Umbilical cord (tissue), 2 donors: ENCODE results near the gene PLA2G2D. TPM values are rescaled to one million over a fixed set of nuclear protein-coding genes. Genes with fewer than 3 reads are reported as not detected.

Experiments
- DNase-seq: peaks from one replicate; pipeline ENCODE4 v3.0.0-alpha.2; 2015; ENCODE audit warnings: low spot score
- total RNA-seq: library from RNA; depleted of rRNA; stranded (reverse); fragments of >200 nt; gene quantifications from one replicate; pipeline ENCODE4 v1.2.3, GENCODE V29; 2014; ENCODE audit warnings: low replicate concordance; ENCODE audit not compliant: insufficient read depth

Gene PLA2G2D
- total RNA-seq, 1 donor from 2014 or later, result not detected

DNA sequence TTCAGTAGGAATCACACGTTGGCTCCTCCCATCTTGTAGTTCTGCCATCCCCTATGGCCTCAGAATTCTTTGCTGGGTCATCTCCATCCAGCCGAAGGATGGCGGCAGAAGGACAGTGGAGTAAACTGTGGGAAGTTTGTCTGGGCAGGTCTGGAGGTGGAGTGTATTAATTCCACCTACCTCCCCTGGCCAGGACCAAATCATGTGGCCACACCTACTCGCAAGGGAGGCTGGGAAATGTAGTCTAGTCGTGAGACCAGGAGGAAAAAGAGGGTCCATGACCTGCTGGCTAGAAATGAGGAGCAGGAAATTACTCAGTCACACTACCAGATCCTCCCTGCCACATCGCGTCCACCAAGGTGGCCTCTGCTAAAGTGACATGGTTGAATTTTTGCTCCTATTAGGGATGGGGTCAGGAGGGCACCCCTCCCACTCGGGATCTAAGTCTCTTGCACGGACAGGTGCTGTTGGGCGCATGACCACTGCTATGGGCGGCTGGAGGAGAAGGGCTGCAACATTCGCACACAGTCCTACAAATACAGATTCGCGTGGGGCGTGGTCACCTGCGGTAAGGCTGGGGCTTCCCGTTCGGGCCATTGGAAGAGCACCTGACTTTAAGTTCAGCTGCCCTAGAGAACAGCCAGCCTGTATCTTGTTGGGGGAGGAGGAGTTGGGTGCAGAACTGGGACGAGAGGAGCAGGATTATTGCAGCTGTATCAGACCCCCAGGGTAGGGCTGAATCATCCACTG, 29.8 kb downstream of the PLA2G2D start:
- DNase-seq, result no peak

DNA sequence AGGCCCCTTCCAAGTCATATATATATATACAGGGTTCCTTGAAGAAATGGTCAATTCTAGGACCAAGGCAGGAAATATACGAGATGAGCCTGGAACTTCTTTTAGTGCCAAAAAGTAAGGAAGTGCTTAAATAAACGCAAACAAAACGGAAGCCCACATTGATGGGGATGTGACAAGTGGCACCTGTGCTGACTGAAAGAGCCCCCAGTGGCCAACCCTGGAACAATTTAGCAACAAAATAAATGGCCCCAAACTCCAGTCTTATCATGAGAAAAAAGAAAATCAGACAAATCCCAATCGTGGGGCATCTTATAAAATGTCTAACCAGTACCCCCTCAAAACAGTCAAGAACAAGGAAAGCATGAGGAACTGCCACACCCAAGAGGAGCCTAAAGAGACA, 31.7 kb downstream of the PLA2G2D start:
- DNase-seq, result no peak

DNA sequence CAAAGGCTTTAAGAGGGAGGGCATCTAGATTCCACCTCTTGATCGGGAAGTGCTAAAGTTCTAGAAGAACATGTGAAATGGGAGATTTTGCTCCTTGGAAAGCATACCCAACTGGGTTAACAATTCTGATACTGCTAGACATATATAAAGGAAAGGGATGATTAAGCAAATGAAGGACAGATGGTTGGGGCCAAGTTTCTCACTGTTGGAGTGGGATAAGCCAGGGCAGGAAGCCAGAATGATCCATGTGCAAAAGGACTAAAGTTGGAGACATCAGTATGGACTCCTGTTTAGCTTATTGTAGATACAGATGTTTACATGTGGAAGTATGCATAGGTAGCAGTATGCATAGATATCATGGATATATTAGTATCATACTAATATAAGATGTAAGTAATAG, 32.5 kb downstream of the PLA2G2D start:
- DNase-seq, result no peak

DNA sequence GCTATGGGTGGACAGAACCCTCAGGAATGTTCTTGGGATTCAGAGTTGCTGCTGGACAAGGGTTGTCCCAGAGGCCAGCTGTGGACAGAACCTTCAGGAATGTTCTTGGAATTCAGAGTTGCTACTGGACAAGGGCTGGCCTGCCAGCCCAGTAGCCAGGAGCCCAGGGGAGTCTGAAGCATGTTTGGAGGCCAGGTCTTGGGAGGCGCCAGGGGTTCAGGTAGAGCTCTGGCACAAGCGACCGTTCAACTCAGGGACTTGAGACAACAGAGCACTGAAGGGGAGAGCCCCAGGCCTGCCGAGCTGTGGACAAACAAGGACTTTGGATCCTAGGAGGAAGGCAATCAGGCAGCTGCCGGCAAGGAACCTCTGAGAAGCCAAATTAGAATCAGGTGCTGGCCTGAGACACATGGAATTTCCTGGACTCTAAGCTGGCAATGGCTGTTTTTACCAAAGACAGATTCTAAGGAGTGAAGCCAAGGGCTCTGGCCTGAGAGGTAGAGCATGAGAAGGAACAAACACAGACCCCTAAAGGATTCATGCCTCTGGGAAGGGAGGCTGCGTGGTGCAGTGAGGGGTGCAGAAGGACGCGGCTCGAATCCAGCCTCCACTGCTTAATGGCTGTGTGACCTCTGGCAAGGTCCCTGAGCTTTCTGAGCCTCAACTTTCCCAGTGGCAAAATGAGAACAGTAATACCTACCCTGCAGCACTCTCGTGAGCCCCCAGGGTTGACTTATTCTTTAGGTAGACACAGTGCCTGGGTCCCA, 36.0 kb downstream of the PLA2G2D start:
- no peak for DNase-seq

DNA sequence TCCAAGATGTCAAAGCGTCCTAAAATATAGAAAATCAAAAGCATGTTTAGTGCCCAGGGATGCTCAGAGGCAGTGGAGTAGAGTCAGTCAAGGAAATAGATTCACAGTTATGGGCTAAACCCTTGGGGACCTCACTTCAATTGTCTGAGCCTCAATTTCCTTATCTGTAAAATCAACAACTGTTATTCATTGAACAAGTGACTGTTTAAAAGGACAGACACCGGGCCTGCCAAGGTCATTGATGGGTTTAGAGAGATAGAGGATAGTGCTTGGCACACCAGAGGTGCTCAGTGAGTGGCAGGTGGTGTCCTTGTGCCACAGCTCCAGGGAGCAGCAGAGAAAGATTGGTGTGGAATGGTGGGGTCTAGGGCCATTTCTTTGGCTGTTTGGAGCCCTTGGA, 36.6 kb downstream of the PLA2G2D start:
- DNase-seq, result no peak

DNA sequence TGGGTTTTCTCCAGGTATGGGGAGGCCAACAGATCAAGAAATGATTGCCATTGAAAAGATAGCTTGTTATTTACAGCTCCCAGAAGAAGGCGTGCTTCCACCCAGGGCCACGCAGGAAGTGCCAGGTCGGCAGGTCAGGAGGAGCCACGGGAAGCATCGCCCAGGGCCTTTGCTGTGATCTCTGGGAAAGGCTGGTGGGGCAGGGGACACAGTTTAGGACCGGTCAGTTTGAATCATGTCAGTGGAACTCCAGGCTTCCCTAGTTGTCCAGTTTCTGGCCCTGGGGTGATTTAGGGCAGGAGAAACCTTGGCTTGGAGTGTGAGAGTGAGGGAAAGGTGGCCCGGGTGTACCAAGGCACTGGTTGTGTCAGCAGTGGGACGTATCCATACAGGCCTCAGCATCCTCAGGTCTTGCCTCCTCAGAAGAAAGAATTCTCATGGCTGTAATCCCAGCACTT, 38.0 kb downstream of the PLA2G2D start:
- DNase-seq, result no peak

DNA sequence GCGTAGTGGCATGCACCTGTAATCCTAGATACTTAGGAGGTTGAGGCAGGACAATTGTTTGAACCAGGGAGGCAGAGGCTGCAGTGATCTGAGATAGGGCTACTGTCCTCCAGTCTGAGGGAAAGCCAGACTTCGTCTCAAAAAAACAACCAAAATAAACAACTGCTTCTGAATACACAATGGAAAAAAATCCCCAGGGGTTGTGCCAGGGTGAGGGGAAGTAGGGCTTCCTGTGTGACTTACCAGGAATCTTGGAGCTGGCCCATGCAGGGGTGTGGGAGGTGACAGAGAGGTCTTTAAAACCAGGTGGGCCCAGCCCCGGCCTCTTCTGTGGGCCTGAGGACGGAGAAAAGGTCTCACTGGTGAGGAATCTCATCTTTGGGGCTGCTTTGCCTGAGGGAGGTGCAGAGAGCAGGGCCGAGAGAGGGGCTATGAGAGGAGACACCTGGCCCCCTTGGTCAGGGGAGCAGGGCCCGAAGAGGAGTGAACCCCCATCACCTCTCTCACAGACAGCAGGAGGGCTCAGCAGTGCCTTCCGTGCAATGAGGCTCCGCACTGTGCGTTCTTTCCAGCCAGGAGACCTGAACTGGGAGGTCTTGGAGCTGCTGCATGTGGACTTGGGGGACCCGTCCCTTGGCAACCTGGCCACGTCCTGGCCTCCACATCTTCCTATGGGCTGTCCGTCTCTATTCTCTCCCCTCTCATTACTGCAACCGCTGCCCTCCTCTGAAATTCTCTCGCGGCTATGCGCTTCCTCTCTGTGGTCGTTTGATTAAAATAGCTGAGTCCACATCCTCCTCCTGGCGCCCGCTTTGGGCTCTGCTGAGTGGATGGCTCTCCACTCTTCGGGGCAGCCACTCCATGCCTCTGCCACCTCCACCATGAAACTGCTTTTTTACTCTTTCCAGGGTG, 38.6 kb downstream of the PLA2G2D start:
- DNase-seq, result no peak

DNA sequence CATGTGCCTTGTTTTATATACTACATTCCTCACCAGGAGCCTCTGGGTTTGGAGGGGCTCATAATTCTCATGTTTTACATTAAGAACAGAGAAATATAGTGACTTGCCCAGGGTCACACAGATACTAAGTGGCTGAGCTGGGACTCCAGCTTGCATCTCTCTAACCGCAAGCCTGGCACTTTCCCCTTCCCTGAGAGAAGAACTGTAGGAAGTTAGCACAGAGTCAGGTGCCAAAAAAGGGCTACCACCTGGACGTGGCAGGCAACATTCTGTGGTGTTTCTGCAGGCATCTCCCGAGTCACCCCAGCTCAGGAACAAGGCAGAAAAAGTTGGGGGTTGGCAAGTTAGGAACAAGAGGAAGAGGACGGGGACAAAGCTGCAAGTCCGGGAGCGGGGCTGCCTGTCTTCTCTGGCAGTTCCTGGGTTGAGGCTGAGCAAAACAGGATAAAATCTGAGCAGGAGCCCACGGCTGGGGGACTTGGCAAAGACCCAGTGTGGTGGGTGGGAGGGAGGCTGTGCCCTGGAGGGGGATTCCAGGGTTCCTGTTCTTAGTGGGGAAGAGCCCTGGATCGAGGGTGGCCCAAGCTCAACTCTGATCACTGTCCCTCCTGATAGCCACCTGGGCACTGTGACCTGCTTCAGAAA, 39.6 kb downstream of the PLA2G2D start:
- no peak for DNase-seq

DNA sequence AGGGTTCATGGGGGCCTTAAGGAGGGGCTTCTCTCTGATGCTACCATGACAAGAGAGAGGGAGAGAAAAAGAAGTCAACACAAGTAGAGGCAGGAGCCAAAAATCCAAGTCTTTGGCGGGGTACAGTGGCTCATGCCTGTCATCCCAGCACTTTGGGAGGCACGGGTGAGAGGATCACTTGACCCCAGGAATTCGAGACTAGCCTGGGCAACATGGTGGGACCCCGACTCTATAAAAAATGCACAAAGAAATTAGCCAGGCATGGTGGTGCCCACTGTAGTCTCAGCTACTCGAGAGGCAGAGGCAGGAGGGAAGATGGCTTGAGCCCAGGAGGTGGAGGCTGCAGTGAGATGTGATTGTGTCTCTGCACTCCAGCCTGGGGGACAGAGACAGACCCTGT, 40.6 kb downstream of the PLA2G2D start:
- DNase-seq, result no peak

DNA sequence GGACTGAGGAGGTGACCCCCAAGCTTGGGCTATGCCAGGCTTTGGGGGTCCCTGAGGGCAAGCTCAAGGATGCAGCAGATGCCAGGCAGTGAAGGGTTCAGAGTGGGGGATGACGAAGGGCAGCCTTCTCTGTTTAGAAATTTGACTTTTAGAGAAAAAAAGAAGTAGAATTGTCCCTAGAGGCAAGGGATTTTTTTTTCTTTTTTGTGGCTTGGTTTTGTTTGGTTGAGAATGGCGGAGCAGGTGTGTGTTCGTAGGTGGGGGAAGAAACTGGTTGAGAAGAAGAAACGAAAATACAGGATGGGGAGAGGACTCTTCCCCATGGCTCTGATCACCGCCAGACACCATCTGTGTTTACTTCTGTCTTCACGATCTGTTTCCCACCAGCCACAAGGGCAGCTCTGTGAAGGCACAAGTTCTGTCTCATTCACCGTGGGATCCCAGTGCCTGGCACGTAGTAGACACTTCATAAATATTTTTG, 41.1 kb downstream of the PLA2G2D start:
- no peak for DNase-seq

DNA sequence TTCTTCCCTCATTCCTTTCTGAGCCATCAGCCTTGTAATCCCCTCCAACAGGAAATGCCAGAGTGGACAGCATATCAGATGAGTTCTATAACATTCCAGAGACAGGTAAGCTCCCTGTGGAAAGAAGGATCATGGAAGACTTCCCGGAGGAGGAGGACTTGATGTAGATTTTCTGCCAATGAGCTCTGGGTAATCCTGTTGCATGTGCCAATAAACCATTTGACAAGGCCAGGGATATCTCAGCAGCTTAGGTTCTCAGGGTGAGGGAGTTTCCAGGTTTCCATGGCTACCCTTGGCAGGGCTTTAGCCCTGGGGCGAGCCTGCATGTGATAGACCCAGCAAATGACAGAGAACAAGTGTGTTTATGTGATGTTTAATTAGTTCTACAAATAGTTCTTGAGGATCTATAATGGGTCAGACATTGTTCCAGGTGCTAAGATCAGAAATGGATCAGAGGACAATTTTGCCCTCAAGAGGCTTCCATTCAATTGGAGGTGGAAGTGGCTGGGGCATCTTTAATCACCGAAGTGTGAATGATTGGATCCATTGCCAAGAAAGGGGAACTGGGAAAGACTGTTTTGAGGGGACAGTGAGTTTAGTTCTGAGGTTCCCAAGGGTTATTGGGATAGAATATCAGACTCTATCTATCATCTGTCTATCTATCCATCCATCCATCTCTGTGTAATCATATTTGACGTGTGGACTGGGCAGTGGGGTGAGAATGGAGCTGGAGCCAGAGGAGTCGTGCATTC, 42.5 kb downstream of the PLA2G2D start:
- no peak for DNase-seq

DNA sequence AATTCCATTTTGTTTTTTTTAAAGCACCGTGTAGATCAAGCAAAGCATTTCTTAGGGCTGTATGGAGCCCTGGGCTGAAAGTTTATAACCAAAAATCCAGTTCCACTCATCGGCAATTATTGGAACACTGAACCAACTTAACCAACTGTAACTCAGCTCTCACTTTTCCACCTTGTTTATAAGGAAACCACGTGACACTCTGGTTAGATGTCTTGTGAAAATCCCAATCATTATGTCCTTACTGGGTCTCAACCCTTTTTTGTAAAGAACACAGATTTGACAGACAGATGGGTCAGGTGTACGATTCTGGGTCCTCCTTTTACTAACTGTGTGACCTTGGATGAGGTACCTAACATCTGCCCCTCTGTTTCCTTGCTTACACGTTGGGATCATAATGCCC, 43.1 kb downstream of the PLA2G2D start:
- DNase-seq, result no peak

DNA sequence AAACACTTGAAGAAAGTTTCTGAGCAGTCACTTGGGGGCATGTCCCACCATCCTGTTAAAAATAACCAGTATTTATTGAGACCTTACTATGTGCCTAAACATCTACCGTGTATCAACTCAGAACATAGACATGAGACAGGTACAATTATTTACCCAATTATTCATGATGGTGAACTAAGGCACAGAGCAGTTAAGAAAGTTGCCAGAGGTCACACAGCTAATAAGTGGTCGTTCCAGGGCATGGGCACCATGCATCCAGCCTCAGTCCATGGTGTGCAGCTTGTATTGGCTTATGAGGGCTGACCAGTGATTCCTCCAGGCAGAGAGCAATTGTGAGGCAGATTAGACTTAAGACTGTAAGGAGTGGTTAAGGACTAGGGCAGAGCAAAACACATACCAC, 44.0 kb downstream of the PLA2G2D start:
- DNase-seq, result no peak

DNA sequence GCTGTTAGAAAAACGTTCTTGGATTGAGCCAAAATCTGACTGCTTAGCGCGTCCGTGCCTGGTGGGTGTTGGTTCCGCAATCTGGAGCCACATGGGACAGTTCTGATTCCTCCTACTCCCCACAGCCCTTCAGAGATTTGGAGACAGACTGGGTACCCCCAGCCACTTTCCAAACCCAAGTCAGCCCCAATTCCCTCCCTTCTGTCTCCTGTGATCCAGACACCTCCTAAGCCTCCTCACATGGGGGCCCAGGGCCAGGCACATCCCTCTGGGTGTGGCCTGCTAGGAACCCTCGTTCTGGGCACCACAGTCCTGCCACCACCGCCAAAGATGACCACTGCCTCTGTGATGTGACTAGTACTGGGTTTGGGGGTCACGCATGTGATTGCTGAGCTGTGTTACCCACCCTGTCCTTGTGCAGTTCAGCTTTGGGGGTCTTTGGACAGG, 44.6 kb downstream of the PLA2G2D start:
- no peak for DNase-seq

DNA sequence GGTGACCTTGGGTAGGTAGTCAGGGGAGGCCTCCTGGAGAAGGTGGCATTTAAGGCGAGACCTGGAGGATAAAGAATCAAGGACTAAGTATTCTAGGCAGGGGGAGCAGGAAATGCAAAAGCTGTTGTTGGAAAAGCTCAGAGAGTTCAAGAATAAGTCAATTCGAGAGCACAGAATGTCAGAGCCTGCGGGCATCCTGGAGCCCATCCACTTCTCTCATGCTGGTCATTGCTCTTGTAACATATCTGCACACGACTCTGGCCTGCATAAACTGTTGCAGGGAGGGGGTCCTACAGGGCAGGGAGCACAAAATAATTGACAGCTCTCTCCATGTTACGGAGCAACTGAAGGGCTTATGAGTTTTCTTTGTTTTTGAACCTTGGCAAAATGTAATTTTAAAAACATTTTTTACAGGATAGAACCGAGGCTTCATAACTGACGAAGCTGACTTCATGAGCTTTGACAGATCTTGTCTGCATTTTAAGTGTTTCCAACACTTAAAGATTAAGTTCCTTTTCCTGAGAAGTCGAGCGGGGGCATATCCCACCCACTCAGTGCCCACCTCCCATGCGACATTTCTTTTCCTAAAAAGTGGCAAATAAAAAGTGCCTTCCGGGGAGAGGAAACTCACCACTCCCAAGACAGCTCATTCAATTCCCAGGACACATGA, 45.1 kb downstream of the PLA2G2D start:
- DNase-seq, result no peak

DNA sequence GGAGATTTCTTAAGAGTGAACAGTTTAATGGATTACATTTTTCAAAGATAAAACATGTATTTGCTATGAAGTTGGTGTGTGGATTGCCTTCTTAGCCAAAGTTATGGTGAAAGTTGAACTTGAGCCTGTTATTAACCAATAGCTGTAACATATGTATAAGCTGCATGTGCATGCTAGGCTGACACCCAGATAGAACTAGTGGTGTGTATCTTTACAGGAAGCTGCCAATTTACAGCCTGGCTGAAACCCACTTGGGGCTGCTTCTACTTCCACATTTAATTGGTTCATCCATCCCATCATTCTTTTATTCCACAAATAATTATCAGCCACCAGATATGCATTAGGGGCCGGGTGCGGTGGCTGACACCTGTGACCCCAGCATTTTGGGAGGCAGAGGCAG, 46.1 kb downstream of the PLA2G2D start:
- DNase-seq, result no peak

DNA sequence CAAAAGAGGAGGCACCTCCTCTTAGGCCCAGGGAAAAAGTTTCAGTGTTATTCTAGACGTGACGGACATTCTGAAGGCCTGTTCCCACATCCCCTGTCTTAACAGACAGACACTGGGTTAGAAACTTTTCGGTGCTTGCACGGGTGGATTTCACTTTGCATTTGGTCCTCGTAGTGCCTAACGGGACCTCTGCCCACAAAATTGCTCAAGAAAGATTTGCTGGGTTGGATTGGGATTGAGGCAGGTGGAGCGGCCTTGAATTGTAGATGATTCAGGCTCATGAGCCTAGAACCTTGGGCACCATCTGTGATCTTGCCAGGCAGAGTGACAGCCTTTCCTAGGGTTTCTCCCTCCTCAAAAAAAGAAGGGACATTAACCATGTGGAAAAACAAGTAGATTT, 46.6 kb downstream of the PLA2G2D start:
- no peak for DNase-seq

DNA sequence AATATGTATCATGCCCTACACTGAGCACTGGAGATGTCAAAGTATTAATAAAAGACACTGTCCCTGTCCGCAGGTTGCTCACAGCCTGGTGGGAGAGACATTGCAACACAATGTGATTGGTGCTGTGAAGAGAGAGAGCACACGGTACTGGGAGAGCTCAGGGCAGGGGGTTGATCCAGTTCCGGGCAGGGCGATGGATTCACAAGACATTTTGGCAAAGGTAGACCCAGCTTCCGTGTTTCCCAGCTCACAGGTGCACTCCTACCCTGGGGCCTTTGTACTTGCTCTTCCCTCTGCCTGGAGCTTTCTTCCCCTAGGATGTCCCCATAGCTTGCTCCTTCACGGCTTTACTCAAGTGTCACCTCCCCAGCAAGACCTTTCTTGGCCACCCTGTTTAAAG, 47.9 kb downstream of the PLA2G2D start:
- no peak for DNase-seq

DNA sequence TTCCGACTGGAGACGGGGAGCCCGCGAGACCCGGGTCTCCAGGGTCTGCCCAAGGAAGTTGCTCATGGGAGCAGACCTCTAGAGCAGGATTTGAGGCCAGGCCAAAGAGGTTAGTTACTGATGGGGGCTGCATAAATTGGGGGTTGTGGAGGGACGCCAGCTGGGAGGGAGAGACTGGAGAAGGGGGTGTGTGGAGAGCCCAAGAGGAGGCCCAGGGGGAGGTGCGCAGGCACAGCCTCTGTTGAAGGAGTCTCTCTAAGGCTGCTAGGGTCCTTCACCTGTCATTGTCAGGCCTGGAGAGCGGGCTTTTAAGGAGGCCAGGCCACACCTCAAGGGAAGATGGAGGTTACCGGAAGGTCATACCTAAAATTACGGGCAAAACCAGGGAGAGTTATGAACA, 49.0 kb downstream of the PLA2G2D start:
- DNase-seq, result no peak

DNA sequence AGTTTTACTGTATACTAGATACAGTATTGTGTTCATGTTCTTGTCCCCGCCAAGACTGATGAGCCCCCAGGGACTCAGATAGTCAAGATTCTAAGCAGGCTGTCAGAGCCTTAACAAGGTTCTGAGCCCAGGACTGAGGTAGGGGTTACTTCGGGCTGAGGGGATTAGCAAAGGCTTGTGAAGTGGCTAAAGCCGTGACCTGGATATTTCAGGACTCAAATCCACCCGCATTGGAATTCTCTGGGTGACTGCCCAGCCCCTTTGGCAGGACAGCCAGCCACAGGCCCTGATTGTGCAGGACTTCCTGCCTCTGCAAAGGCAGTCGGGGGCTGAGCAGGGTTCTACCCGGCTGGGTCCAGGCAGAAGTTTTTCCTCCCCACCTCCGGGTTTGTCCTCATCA, 49.5 kb downstream of the PLA2G2D start, which contains the start of gene PLA2G5:
Gene PLA2G5 (plus strand): TSS at position 321 of the 400 bp plus-strand sequence. CDS start 14,637 bp downstream, outside the sequence.
- peak; percentile 75 for DNase-seq
